GM18507 (cell line): ENCODE data around the gene TTC27.
"Not testable (repeated sequence)": the region's sequence is repeated elsewhere in the genome, so short reads cannot be mapped to it uniquely, and the experiment has no call there.

Experiments used
- DNase-seq: peaks from one replicate; pipeline ENCODE4 v3.0.0; 2011; ENCODE audit warnings: low read depth; ENCODE audit not compliant: insufficient read length; ENCODE audit errors: extremely low spot score
- FAIRE-seq: peaks from 2 replicates; lab custom pipeline; 2011; peaks lifted over from hg19 to GRCh38; lab: Jason Lieb, UNC

TTC27 gene

GRCh38 chr2:32835148-32835547 lies 207.3 kb downstream of the TTC27 start:
- DNase-seq (no peak), FAIRE-seq (peak; percentile 42)

GRCh38 chr2:32836933-32837332 lies 209.1 kb downstream of the TTC27 start:
- DNase-seq: no peak
- FAIRE-seq: no peak

GRCh38 chr2:32838418-32838817 lies 210.6 kb downstream of the TTC27 start:
- DNase-seq: peak; percentile 4
- peak; percentile 69 for FAIRE-seq

- FAIRE-seq (no peak), DNase-seq (no peak)
Measured at GRCh38 chr2:32838949-32839348, 211.1 kb downstream of the TTC27 start.

- FAIRE-seq (no peak), DNase-seq (no peak)
Measured at GRCh38 chr2:32841931-32842898, 214.4 kb downstream of the TTC27 start.

GRCh38 chr2:32843699-32844098 lies 215.8 kb downstream of the TTC27 start:
- FAIRE-seq (no peak), DNase-seq (no peak)

- FAIRE-seq: no peak
- DNase-seq: no peak
Measured at GRCh38 chr2:32844253-32844652, 216.4 kb downstream of the TTC27 start.

- not testable (repeated sequence) for FAIRE-seq, DNase-seq
Measured at GRCh38 chr2:32846274-32846673, 218.4 kb downstream of the TTC27 start.

- DNase-seq (no peak), FAIRE-seq (no peak)
Measured at GRCh38 chr2:32847734-32848133, 219.9 kb downstream of the TTC27 start.

GRCh38 chr2:32849456-32850194 lies 221.8 kb downstream of the TTC27 start:
- FAIRE-seq (no peak), DNase-seq (no peak)

GRCh38 chr2:32851777-32852439 lies 224.1 kb downstream of the TTC27 start:
- DNase-seq (no peak), FAIRE-seq (no peak)

GRCh38 chr2:32852856-32853255 lies 225.0 kb downstream of the TTC27 start:
- no peak for FAIRE-seq
- no peak for DNase-seq

- FAIRE-seq: no peak
- DNase-seq: no peak
Measured at GRCh38 chr2:32856891-32857290, 229.0 kb downstream of the TTC27 start.

GRCh38 chr2:32858713-32859112 lies 230.9 kb downstream of the TTC27 start:
- no peak for DNase-seq
- no peak for FAIRE-seq

- FAIRE-seq (no peak), DNase-seq (no peak)
Measured at GRCh38 chr2:32860385-32860784, 232.5 kb downstream of the TTC27 start.

- FAIRE-seq (no peak), DNase-seq (no peak)
Measured at GRCh38 chr2:32862269-32863055, 234.6 kb downstream of the TTC27 start.

GRCh38 chr2:32863326-32863725 lies 235.5 kb downstream of the TTC27 start:
- DNase-seq: no peak
- FAIRE-seq: no peak

GRCh38 chr2:32863803-32864202 lies 236.0 kb downstream of the TTC27 start:
- no peak for DNase-seq
- FAIRE-seq: no peak

GRCh38 chr2:32864334-32865111 lies 236.7 kb downstream of the TTC27 start:
- FAIRE-seq (no peak), DNase-seq (no peak)
